OCI-LY1 (cell line): ENCODE results near the gene ANKRD6.

ENCODE experiments used
- CTCF ChIP-seq: fragments of 200-600 bp; sonication (generic), shearing (Covaris generic); IDR thresholded peaks from 2 replicates; pipeline ENCODE4 v1.5.1; 2017; ENCODE audit warnings: mild to moderate bottlenecking, antibody characterized with exemption, low read length, moderate library complexity, mixed read lengths
- EZH2 ChIP-seq: fragments of 200-600 bp; sonication (generic), shearing (Covaris generic); IDR thresholded peaks from 2 replicates; pipeline ENCODE4 v1.8.0; 2017; ENCODE audit warnings: borderline replicate concordance, mixed run types, mild to moderate bottlenecking, antibody characterized with exemption, low read length, moderate library complexity, mixed read lengths

GRCh38 chr6:89509777-89510281, 76.9 kb downstream of the ANKRD6 start:
- TF ChIP-seq CTCF: no peak
- no peak for TF ChIP-seq EZH2
